GM19467 (cell line): Measurements from ENCODE around the gene IRX6.

ENCODE experiments used
- ATAC-seq: cut with Tn5 transposase; IDR thresholded peaks from one replicate; pipeline ENCODE4 v1.9.1; 2021; ENCODE audit warnings: mild to moderate bottlenecking, moderate library complexity; ENCODE audit not compliant: unreplicated experiment

Gene IRX6

GRCh38 chr16:55323637-55324271 is at the start of gene IRX6:
TSS of gene IRX6 (plus strand) at chr16:55324203. CDS start at chr16:55325092, 889 bp downstream.
- no peak for ATAC-seq

GRCh38 chr16:55274391-55274790 is 49.6 kb upstream of the IRX6 start:
- no peak for ATAC-seq

GRCh38 chr16:55275167-55275566 is 48.8 kb upstream of the IRX6 start:
- ATAC-seq = no peak

DNA sequence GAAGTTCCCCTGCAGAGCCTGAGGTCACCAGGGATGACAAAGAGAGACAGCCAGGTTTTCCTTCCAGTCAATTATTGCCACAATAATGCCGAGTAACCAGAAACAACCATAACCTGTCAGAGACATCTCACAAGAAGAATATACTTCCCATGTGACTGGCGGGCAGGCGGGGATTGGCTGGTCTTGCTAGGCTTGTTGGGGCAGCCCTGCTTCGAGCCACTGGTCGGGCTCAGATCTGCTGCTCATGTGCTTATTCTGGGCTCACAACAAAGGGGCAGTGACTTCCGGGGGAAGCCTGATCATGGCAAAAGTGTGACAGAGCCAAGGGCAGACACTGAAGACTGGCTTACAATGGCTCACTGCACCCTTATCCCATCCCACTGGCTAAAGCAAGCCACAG is 48.1 kb upstream of the IRX6 start:
- no peak for ATAC-seq

DNA sequence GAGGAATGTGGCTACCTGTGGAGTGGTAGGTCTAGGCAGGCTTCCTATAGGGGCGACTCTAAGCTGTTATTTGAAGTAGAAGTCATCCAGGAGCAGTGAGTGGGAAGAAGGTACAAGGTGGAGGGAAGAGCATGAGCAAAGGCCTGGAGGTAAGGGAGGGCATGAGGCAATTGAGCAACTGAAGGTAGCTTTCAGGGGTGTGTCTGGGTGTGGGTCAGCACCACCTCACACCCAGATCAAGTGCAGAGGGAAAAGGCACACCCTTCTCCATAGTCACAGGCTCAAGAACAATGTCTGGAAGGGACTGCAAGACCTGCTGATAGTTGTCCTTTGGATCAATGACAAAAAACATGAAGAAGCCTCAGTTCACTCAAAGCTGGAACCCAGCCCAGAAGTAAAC is 46.5 kb upstream of the IRX6 start:
- ATAC-seq = no peak

DNA sequence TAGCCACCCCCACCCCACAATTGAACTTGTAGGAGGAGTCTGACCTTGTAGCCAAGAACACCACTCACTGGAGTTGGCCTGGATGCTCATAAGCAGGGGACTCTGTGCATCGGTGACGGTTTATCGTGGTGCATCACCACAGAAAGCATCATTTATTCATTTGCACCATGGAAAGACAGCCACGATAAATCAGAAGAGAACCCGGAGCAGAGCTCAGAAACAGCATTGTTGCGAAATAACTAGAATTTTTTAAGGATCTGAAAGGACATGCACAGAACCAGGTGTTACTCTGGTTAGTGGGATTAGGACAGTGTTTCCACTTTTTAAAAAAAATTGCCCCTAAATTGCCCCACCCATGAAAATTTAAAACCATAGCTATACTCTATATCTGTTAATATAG is 44.4 kb upstream of the IRX6 start:
- ATAC-seq = no peak

- ATAC-seq = no peak
These were observed 43.4 kb upstream of the IRX6 start for GRCh38 chr16:55280587-55280986.

- ATAC-seq = no peak
These were observed 41.6 kb upstream of the IRX6 start for GRCh38 chr16:55282441-55282840.

DNA sequence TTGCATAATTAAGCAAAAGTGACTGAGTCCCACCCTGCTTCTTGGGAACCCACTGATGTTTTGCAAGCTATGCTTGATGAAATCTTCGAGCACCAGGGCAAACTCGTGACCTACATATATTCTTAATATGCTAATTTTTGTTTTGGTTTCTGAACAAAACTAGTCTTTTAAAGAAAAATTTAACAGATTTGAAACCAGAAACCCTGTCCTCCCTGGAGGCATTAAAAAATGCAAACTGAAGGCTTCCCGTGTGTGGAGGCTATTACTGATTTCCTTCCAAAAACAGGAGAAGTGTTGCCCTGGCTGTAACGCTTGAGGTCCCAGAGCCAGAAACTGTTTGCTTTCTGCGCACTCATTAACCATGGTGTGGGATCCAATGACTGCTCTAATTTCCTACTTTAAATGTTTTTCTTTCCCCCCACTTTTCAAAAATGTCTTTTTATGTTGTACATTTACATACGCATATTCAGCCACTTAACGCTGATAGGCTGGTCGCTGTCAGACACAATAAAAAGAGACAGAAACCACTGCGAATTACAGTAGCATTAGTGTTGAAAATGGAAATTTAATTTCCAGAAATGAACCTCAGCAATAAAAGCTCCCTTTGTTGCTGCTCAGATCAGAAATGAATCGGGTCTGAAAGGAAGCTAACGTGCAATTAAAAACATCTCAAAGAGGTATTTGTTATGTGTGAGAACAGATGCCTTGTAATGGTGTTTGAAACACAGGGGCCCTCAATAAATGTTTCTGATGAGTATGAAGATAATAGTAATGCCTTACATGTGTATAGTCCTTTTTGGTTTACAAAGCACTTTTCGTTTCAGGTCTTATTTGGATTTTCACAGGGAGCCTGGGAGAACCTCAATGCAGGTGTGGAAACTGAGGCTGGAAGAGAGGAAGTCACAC is 39.9 kb upstream of the IRX6 start:
- no peak for ATAC-seq

DNA sequence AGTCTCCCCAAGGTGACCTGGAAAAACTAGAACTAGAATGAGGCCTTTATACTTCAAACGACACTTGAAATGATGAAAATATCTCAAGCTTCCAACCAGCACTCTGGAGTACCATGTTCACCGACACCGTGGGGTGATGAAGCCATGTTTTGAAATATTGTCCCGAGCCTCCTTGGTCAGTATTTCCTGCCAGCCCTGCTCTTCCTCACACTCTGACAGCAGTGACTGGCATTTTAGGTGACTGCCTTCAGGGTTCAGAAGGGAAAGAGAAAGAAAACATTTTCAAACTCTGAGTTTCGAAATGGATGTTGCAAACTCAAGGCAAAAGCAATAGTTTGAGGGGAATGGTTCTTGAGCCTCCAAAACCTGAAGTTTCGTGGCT is 39.3 kb upstream of the IRX6 start:
- no peak for ATAC-seq

DNA sequence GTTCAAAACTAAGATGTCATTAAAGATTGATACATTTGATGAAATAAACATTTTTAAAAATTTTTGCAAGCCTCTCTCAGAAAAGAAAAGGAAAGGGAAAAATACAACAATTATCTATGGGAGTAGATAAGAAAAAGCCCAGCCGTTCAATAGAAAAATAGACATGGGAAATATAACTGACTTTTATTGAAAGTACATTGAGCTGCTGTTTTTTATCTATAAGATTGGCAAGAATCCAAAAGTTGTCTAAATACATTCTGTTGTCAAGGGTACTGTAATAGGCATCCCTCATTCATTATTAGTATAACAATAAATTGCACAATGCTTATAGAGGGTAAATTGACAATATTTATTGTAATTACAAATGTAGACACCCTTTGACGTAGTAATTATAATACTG is 38.4 kb upstream of the IRX6 start:
- ATAC-seq = no peak

DNA sequence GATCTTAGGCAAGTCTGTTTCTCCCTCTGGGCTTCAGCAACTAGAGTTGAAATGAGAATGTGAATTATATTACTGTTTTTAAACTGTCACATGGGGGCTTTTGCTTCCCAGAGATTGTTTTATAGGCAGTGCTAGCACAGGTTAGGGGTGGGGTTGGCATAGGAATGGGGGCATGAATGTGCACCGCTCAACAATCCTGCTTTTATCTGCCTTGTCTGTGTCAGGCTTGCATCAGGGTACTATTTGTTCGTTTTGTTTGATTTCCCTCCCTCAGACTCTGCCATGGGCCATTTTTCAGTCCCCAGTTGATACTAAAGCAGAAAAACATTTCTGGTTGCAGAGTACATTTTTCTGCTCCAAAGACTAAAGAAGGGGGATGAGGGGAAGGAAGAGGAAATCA is 34.6 kb upstream of the IRX6 start:
- ATAC-seq = no peak

DNA sequence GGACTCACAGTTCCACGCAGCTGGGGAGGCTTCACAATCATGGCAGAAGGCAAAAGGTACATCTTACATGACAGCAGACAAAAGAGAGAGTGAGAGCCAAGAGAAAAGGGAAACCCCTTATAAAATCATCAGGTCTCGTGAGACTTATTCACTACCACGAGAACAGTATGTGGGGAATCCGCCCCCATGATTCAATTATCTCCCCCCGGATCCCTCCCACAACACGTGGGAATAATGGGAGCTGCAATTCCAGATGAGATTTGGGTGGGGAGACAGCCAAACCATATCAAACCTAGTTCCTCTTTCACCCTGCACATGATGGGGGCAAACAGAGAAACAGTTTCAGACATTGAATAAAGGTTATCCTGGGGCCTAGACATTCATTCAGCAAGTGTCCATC is 32.2 kb upstream of the IRX6 start:
- ATAC-seq = no peak

DNA sequence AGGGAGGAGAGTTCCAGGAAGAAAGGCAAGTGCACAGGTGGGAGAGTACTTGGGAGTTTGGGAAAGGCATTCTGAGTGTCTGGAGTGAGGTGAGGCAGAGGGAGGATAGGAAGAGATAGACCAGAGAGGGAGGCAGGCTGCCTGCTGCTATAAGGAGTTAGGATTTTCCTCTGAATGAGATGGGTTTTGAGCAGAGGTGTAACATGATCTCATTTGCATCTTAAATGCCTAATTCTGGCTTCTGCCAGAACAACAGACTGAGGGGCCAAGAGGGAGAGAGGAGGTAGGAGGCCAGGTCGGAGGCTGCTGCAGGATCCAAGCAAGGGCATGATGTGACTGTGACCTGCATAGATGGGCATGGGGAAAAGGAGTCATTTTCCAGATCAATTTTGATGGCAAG is 31.5 kb upstream of the IRX6 start:
- no peak for ATAC-seq

DNA sequence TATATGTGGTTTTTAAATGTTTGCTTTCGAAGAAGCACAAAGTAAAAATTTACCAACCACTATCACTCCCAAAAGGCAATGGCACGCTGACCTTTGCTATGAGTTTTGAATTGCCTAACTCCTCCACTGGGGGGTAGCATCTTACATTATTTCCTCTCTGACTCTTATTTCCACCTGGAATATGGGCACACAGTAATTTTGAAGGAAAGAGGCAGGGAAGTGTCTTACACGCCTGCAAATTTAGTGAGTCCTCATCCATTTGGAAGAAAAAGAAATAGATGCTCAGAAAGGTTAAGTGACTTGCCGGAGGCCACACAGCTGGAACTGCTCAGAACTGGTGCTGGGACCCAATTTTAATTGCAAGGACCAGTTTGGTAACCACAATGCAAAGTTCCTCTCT is 29.9 kb upstream of the IRX6 start:
- no peak for ATAC-seq

- no peak for ATAC-seq
These were observed 29.1 kb upstream of the IRX6 start for GRCh38 chr16:55294931-55295342.

- ATAC-seq = no peak
These were observed 26.7 kb upstream of the IRX6 start for GRCh38 chr16:55297062-55297909.

DNA sequence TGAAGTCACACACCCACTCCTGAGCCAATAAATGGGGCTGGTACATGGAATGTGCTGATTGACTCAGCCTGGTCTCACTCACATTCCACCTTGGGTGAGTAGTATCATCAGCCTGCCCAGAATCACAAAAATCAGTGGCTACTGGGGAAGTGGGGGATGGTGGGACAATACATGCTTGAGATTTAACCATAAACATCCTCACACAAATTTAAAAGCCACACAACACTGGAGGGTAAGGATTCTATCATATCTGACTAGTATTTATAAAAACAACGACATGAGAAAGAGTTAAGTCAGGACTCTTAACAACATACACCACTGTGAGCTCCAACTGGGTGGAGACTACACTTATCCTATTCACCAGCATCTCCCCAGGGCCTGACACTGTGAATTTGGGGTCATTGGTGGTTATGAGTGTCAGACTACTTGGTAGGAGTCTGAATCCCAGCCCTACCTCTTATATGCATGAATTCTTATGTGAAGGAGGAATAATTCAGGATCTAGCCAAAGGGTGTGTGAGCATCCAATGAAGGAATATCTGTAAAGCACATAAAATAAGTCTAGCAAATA is 26.0 kb upstream of the IRX6 start:
- ATAC-seq = no peak

DNA sequence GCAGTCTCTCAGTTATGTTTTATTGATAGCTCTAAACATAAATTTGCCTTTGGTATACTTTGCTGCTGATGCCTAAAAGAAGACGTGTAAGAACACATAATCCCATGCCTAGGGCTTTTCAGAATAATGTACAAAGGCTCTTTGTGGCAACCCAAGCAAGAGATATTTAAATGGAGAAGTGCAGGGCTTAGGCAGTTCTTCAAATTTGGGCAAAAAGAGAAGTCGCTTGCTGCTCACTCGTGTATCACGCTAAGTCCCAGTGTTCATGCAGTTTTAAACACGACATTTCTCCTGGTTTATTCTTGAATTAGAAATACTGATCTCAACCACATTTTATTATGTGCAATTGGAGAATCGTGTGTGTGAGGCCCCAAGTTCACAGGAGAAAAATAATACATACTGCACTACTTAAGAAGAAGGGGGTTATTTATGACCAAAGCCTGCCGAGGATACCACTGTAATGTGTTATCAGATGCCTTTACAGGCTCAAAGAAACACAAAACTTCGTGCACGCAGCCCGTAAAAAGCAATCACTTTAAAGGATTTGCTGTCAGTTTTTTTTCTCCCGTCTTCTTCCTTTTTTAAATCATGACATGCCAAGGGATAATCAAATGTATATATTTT is 22.5 kb upstream of the IRX6 start:
- ATAC-seq = no peak

DNA sequence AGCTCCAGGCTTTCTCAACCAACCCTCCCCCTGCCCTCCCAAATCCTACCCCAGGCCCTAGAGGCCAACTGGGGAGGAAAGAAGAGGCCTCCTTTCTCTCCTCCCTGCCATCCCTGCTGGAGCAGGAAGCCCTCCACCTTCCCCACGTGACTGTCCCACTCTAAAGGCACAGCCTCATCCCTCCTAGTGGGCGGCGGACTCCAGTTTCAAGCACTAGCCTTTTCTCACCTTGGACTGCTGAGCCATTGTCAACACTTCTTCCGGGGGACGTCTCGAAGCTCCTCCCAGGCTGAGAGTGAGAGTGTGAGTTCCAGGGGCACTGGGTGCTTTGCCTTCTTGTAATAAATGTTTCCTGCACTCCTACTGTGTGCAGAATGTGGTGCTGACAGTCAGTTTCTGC is 21.4 kb upstream of the IRX6 start:
- ATAC-seq = no peak

DNA sequence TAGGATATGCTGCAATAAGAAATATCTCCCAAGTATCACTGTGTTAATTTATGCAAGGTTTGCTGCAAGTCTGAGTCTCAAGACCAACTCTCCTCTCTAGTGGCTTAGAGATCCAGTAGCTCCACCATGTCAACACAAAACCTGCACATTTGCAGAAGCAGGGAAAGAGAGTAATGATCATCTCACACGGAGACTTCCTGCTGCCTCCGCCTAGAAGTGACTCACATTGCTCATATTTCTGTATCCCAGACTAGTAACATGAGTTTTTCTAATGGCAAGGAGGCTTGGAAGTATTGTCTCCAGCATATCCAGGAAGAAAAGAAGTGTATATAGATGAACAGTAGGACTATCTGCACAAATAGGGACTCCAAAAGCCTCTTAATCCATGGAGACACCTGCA is 15.0 kb upstream of the IRX6 start:
- ATAC-seq = no peak
